H1 (cell line): ENCODE measurements around the gene AKT1S1. TPM values are rescaled to one million over a fixed set of nuclear protein-coding genes. Genes with fewer than 3 reads are reported as not detected.

ENCODE experiments used
- RFX5 ChIP-seq: IDR thresholded peaks from 2 replicates; pipeline ENCODE4 v1.6.1; 2011; ENCODE audit warnings: low read depth, low read length, improper control_type of control experiment, borderline replicate concordance
- polyA plus RNA-seq, 7 experiments: library from polyadenylated mRNA; depleted of rRNA in 3 of 7; stranded (reverse) in 5 of 7; unstranded in 2 of 7; fragments of >200 nt in 5 of 7; fragments of 200-250 nt in 2 of 7; gene quantifications; 1 replicate in 5 of 7; 2 replicates in 1 of 7; 4 replicates in 1 of 7; pipeline versions ENCODE4 v1.2.1 to v1.2.3, GENCODE V29; 2011 to 2013; ENCODE audit warnings: missing spikeins in 2 of 7, mixed read lengths in 2 of 7
- total RNA-seq: library from RNA; stranded (reverse); fragmentation: NEBNext Ultra II Directional; extraction: Animal tissue kit (Norgen Biotek cat#: 25700); gene quantifications from 2 replicates; pipeline ENCODE4 v1.2.1, GENCODE V29; 2021

The AKT1S1 gene
- total and polyA plus RNA-seq, 2 of the 8 experiments (the other 6 are each of a cell fraction or from before 2014, with no cell fraction given) = 40.7 to 45.9 TPM

- no peak for TF ChIP-seq RFX5
Measured at GRCh38 chr19:49827034-49827433, 50.1 kb downstream of the AKT1S1 start (continued).
